Stimulated activated CD8-positive, alpha-beta memory T cell treated with anti-CD3 and anti-CD28 coated beads, Interleukin-15, amount 100 ng/mL, for 4 hours (primary cell): Measurements from ENCODE around the gene ZNF473.
"Not testable (repeated sequence)": the region's sequence is repeated elsewhere in the genome, so short reads cannot be mapped to it uniquely, and the experiment has no call there.

Source experiments
- DNase-seq, 2 donors: peaks; one replicate each; pipeline ENCODE4 v3.0.0-alpha.2; 2020; ENCODE audit warnings: low read depth in 2 of 2

Gene ZNF473

GRCh38 chr19:50099696-50100095 is 73.9 kb downstream of the ZNF473 start:
- DNase-seq = not testable (repeated sequence)

DNA sequence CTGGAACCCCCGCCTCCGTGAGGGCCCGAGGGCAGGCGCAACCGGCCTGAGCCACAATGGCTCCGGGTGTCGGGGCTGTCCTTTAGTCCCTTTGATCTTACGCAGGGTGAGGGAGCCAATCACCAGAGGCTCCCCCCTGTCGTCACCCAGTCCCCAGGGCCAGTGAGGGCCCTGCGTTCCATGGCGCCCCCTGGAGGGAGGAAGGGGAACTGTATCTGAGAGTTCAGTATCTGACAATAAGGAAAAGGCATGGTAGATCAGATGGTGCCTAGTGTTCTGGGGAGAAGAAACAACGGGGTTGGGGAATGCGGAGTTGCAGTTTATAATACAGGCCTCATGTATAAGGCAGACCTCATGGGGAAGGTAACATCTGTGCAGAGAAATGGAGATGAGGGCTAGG is 75.1 kb downstream of the ZNF473 start:
- not testable (repeated sequence) for DNase-seq
